Measurements from ENCODE around the gene PKP4.

The PKP4 gene

DNA sequence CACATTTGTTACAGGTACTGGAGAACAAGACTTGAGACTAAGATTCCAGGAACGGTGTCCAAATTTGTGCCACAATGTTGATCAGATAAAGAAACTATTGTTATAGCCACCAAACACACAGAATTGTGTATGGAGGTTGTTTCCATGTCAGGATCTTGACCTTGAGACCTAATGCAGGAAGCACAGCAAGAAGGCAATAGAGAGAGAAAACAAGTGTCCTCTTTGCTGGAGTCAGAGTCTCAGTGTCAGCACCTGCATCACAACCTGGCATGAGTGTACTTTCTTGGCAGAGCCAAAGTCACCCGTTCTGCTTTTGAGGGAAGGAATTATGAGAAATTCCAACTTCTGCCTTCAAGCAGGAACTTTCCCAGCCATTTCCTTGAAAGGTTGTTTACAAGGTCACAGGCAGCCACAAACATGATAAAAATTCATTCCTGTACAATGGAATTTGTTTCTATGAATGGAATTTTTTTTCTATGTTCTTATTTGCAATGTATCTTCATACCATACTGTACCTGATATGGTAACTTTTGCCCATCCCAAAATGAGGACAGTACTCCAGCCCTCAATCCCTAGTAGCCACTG lies 118.4 kb downstream of the PKP4 start:
- no peaks in the 10 kb centered on the region for H3K27me3 ChIP-seq (ENCODE audit: control insufficient read depth, insufficient read depth, low read length)
- H3K36me3 ChIP-seq (ENCODE audit: control insufficient read depth, insufficient read depth, low read length) = peaks cover 5% of the 10 kb centered on the region; the same call in 1 of the 2 replicates
- no peaks in the 10 kb centered on the region for H3K9me3 ChIP-seq (ENCODE audit: control insufficient read depth, insufficient read depth, low read depth, low read length)
- no peaks in the 10 kb centered on the region for H3K4me1 ChIP-seq (ENCODE audit: control insufficient read depth, insufficient read depth, low read length)
- H3K27ac ChIP-seq (ENCODE audit: low read depth, low read length) = no peak overlapping the region
- no peak overlapping the region for H3K9ac ChIP-seq (ENCODE audit: low read length)
- H3K4me3 ChIP-seq (ENCODE audit: low read depth, low read length) = no peak overlapping the region

DNA sequence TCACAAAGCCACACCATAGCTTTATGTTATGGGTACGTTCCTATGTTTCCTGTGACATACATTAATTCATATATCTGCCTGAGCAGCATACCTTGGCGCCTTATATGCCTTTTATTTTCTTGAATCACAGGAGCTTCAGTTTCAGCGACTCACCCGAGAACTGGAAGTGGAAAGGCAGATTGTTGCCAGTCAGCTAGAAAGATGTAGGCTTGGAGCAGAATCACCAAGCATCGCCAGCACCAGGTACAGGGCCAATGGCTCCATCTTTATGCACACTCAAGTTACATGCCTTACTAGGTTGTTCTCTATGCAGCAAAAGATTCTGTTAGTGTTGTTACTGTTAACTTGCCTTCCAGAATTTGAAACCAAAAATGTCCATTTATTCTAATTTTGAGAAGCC lies 120.4 kb downstream of the PKP4 start:
- H3K27me3 ChIP-seq (ENCODE audit: control insufficient read depth, insufficient read depth, low read length) = no peaks in the 10 kb centered on the region
- H3K9me3 ChIP-seq (ENCODE audit: control insufficient read depth, insufficient read depth, low read depth, low read length) = no peaks in the 10 kb centered on the region
- no peak overlapping the region for H3K27ac ChIP-seq (ENCODE audit: low read depth, low read length)
- H3K4me1 ChIP-seq (ENCODE audit: control insufficient read depth, insufficient read depth, low read length) = no peaks in the 10 kb centered on the region
- H3K9ac ChIP-seq (ENCODE audit: low read length) = no peak overlapping the region
- no peak overlapping the region for H3K4me3 ChIP-seq (ENCODE audit: low read depth, low read length)
- H3K36me3 ChIP-seq (ENCODE audit: control insufficient read depth, insufficient read depth, low read length) = peaks cover 5% of the 10 kb centered on the region; the same call in 1 of the 2 replicates

DNA sequence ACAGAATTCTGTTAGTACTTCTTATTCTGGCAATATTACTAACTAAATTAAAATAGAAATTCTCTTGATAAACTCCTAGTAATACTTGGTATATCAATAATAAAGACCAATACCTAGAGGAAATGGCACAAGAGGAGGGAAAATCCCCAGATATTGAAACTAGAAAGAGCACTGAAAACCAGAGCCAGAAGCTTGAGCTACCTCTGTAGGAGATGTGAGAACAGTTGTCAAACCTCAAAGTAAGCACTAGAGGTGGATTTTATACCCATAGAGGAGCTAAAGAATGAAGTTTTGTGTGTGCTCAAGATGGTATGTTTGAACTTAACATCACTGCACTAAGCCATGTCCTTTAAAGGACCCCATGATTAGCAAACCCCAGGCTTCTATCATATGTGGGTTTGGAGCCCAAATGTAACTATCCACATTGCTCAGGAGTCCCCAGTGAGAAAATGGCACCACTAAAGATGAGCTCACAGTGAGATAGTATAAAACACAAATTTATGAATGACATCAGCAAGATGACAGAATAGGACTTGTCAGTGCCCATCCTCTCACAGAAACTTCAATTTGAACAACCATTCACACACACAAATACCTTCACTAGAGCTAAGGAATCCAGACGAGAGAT lies 122.1 kb downstream of the PKP4 start:
- Histone ChIP-seq H3K27me3 (ENCODE audit: control insufficient read depth, insufficient read depth, low read length) (no peaks in the 10 kb centered on the region), H3K4me1 (ENCODE audit: control insufficient read depth, insufficient read depth, low read length) (no peaks in the 10 kb centered on the region), H3K9ac (ENCODE audit: low read length) (no peak overlapping the region), H3K36me3 (ENCODE audit: control insufficient read depth, insufficient read depth, low read length) (peaks cover 5% of the 10 kb centered on the region; the same call in 1 of the 2 replicates), H3K4me3 (ENCODE audit: low read depth, low read length) (no peak overlapping the region), H3K27ac (ENCODE audit: low read depth, low read length) (no peak overlapping the region), H3K9me3 (ENCODE audit: control insufficient read depth, insufficient read depth, low read depth, low read length) (no peaks in the 10 kb centered on the region)

DNA sequence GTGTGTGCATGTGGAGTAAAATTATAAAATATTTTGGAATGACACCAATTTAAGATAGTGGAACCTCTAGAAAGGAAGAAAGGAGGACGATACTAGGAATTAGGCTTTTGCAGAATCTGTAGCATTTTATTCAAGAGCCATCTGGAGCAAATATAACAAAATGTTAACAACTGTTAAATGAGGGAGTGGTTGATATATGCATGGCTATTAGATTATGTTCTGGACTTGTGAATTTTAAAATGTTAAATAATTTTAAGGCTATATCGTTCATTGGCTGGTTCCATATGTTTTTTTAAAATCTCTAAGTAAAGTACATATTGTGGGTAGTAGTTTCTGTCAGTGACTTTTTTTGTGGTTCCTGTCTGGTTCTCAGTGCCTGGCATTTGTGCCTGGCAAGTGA lies 123.2 kb downstream of the PKP4 start:
- no peaks in the 10 kb centered on the region for H3K27me3 ChIP-seq (ENCODE audit: control insufficient read depth, insufficient read depth, low read length)
- no peak overlapping the region for H3K4me3 ChIP-seq (ENCODE audit: low read depth, low read length)
- H3K27ac ChIP-seq (ENCODE audit: low read depth, low read length) = no peak overlapping the region
- no peak overlapping the region for H3K9ac ChIP-seq (ENCODE audit: low read length)
- no peaks in the 10 kb centered on the region for H3K4me1 ChIP-seq (ENCODE audit: control insufficient read depth, insufficient read depth, low read length)
- peaks cover 7% of the 10 kb centered on the region; the same call in 1 of the 2 replicates for H3K36me3 ChIP-seq (ENCODE audit: control insufficient read depth, insufficient read depth, low read length)
- no peaks in the 10 kb centered on the region for H3K9me3 ChIP-seq (ENCODE audit: control insufficient read depth, insufficient read depth, low read depth, low read length)

DNA sequence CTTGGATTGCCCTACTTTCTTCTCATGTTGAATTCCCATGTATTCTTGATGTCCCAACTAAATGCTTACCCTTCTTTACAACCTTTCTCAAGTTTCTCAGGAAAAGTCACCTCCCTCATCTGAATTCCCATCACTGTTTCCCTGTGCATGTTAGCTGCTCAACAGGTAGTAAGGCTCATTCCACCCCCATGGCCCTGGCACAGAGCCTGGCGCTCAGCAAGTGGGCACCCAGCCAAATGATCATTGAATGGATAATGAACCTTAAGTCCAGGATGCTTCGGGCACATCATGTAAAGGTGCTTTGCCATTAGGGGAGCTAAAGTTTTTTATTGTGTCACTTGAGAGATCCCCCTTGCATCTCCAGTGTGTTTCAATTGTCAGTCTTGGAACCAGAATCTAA lies 124.0 kb downstream of the PKP4 start:
- Histone ChIP-seq H3K9me3 (ENCODE audit: control insufficient read depth, insufficient read depth, low read depth, low read length) (no peaks in the 10 kb centered on the region), H3K4me1 (ENCODE audit: control insufficient read depth, insufficient read depth, low read length) (no peaks in the 10 kb centered on the region), H3K9ac (ENCODE audit: low read length) (no peak overlapping the region), H3K27me3 (ENCODE audit: control insufficient read depth, insufficient read depth, low read length) (no peaks in the 10 kb centered on the region), H3K4me3 (ENCODE audit: low read depth, low read length) (no peak overlapping the region), H3K27ac (ENCODE audit: low read depth, low read length) (no peak overlapping the region), H3K36me3 (ENCODE audit: control insufficient read depth, insufficient read depth, low read length) (peaks cover 7% of the 10 kb centered on the region; the same call in 1 of the 2 replicates)

DNA sequence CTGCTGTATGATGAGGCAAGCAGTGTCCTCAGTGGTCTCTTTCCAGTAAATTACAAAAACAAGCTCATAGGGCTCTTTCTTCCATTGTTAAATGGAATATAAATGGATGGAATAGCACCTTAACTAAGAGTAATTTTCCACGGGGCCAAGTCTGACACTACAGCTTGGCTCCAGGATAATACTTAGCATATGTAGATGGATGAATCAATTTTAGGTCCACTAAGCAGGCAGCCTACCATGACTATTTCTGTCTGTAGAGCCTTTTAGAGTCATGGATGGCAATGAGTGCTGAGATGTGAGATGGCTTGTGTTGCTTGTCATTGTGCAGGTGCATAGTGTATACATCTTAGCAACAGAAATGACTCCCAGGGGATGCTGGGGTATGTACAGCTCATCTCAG lies 125.9 kb downstream of the PKP4 start:
- Histone ChIP-seq H3K27ac (ENCODE audit: low read depth, low read length) (no peak overlapping the region), H3K4me3 (ENCODE audit: low read depth, low read length) (no peak overlapping the region), H3K9me3 (ENCODE audit: control insufficient read depth, insufficient read depth, low read depth, low read length) (no peaks in the 10 kb centered on the region), H3K4me1 (ENCODE audit: control insufficient read depth, insufficient read depth, low read length) (no peaks in the 10 kb centered on the region), H3K27me3 (ENCODE audit: control insufficient read depth, insufficient read depth, low read length) (no peaks in the 10 kb centered on the region), H3K36me3 (ENCODE audit: control insufficient read depth, insufficient read depth, low read length) (peaks cover 7% of the 10 kb centered on the region; the same call in 1 of the 2 replicates), H3K9ac (ENCODE audit: low read length) (no peak overlapping the region)

DNA sequence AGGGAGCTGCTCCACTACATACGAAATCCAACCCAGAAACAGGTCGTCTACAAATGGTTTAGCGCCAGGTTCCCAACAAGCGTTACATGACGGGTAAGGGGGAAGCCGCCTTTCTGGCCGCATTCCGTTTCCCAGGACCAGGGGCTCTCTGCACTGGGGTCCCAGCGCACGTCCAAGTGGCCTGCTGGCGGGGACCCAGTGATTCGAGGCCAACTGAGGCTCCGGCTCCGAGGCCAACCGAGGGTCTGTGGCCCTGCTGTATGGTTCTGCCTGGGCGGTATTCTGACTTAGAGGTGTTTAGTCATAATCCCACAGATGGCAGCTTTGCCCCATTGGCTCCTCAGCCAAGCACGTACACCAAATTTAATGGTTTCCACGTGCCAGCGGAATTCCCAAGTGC lies 127.2 kb downstream of the PKP4 start:
- Histone ChIP-seq H3K27ac (ENCODE audit: low read depth, low read length) (no peak overlapping the region), H3K4me3 (ENCODE audit: low read depth, low read length) (no peak overlapping the region), H3K9ac (ENCODE audit: low read length) (no peak overlapping the region), H3K27me3 (ENCODE audit: control insufficient read depth, insufficient read depth, low read length) (no peaks in the 10 kb centered on the region), H3K36me3 (ENCODE audit: control insufficient read depth, insufficient read depth, low read length) (peaks cover 5% of the 10 kb centered on the region; the same call in 1 of the 2 replicates), H3K9me3 (ENCODE audit: control insufficient read depth, insufficient read depth, low read depth, low read length) (no peaks in the 10 kb centered on the region), H3K4me1 (ENCODE audit: control insufficient read depth, insufficient read depth, low read length) (no peaks in the 10 kb centered on the region)

DNA sequence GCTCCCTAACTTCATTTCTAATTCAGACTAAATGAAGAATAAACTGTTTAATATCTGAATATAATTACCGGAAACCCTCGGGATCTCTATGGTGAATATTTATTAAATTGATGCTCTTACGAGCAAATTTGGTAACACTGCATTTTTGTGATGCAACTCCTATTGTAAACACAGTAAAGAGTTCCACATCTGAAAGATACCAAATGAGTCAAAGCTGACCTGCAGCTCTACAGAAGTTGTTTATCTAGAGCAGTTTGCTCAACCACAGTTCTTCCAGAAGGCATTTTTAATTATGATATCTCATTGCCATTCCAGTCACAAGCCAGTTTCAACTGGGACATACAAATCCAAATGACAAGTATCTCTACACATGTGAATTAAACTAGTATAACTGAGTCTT lies 129.7 kb downstream of the PKP4 start:
- H3K4me3 ChIP-seq (ENCODE audit: low read depth, low read length) = no peak overlapping the region
- H3K27ac ChIP-seq (ENCODE audit: low read depth, low read length) = no peak overlapping the region
- no peak overlapping the region for H3K9ac ChIP-seq (ENCODE audit: low read length)
- H3K36me3 ChIP-seq (ENCODE audit: control insufficient read depth, insufficient read depth, low read length) = peaks cover 3% of the 10 kb centered on the region; the same call in 1 of the 2 replicates
- H3K27me3 ChIP-seq (ENCODE audit: control insufficient read depth, insufficient read depth, low read length) = no peaks in the 10 kb centered on the region
- H3K9me3 ChIP-seq (ENCODE audit: control insufficient read depth, insufficient read depth, low read depth, low read length) = no peaks in the 10 kb centered on the region
- no peaks in the 10 kb centered on the region for H3K4me1 ChIP-seq (ENCODE audit: control insufficient read depth, insufficient read depth, low read length)

DNA sequence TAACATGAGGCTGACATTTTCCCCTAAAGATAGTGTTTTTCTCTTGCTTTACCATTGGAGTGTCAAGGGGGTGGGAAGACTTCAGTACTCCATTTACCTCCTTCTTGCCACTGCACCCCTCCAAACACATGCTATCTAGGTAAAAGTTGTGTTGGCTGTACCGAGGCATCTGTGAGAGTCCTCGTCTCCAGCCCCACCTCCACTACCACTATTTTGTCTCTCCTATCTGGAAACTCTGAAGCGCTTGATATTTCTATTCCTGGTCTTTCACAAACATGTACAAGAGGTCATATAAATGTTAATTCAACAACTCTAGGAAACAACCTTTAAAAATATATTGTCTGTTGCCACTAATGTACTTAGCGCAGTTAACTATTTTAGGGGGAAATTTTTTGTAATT lies 132.6 kb downstream of the PKP4 start:
- Histone ChIP-seq H3K27ac (ENCODE audit: low read depth, low read length) (no peak overlapping the region), H3K9me3 (ENCODE audit: control insufficient read depth, insufficient read depth, low read depth, low read length) (no peaks in the 10 kb centered on the region), H3K36me3 (ENCODE audit: control insufficient read depth, insufficient read depth, low read length) (no peaks in the 10 kb centered on the region), H3K4me3 (ENCODE audit: low read depth, low read length) (no peak overlapping the region), H3K9ac (ENCODE audit: low read length) (no peak overlapping the region), H3K4me1 (ENCODE audit: control insufficient read depth, insufficient read depth, low read length) (no peaks in the 10 kb centered on the region), H3K27me3 (ENCODE audit: control insufficient read depth, insufficient read depth, low read length) (no peaks in the 10 kb centered on the region)

DNA sequence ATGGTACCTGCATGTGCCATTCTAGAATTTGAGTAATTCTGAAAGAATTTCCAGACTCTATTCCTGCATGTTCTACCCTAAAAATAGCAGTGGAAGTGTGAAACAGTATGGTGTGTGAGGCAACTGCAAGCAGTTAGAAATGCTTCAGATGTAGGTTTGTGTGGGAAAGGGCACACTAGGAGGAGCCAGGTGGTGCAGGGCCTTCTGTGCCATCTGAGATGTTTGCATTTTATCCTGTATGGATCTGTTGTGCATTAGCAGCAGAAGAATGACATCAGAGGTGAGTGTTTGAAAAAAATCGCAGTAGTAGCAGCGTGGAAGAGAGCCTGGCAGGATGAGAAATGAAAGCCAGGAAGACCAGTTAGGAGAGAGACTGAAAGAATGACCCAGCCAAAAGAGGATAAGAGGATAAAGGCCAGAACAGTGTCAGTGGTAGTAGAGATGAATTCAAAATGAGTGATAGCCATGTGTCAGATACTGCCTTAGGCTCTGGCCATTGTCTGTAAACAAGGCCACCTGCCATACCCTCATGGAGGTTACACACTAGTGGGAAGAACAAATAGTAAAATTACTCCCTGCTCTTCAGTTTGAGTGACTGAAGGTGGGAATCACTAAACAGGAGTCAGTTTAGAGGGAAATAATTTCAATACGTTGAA lies 142.2 kb downstream of the PKP4 start:
- no peak overlapping the region for H3K27ac ChIP-seq (ENCODE audit: low read depth, low read length)
- H3K36me3 ChIP-seq (ENCODE audit: control insufficient read depth, insufficient read depth, low read length) = peaks cover 2% of the 10 kb centered on the region; the same call in 1 of the 2 replicates
- H3K9ac ChIP-seq (ENCODE audit: low read length) = no peak overlapping the region
- H3K27me3 ChIP-seq (ENCODE audit: control insufficient read depth, insufficient read depth, low read length) = no peaks in the 10 kb centered on the region
- peaks cover 7% of the 10 kb centered on the region for H3K4me1 ChIP-seq (ENCODE audit: control insufficient read depth, insufficient read depth, low read length)
- no peak overlapping the region for H3K4me3 ChIP-seq (ENCODE audit: low read depth, low read length)
- no peaks in the 10 kb centered on the region for H3K9me3 ChIP-seq (ENCODE audit: control insufficient read depth, insufficient read depth, low read depth, low read length)

DNA sequence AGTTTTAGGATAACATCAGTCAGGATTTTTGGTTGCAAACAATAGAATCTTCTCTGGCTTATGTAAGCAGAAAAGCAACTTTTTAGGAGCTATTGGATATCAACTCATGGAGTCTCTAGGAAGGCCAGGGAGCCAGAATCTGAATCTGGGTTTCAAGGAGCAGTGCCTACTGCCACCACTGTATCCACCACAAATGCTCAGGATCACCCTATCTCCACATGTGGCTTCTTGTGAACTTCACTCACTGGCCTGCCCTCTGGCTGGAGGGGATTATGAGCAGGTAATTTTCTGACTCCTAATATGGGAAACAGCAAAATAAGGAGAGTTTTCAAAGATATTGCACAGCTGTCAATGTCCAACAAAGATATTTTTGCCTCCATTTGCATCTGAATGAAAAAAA lies 142.9 kb downstream of the PKP4 start:
- Histone ChIP-seq H3K4me3 (ENCODE audit: low read depth, low read length) (no peak overlapping the region), H3K27ac (ENCODE audit: low read depth, low read length) (no peak overlapping the region), H3K9ac (ENCODE audit: low read length) (no peak overlapping the region), H3K27me3 (ENCODE audit: control insufficient read depth, insufficient read depth, low read length) (no peaks in the 10 kb centered on the region), H3K9me3 (ENCODE audit: control insufficient read depth, insufficient read depth, low read depth, low read length) (no peaks in the 10 kb centered on the region), H3K4me1 (ENCODE audit: control insufficient read depth, insufficient read depth, low read length) (peaks cover 7% of the 10 kb centered on the region), H3K36me3 (ENCODE audit: control insufficient read depth, insufficient read depth, low read length) (peaks cover 3% of the 10 kb centered on the region; the same call in 1 of the 2 replicates)

Data from HUES6 (cell line).